WERI-Rb-1 (cell line): ENCODE results near the gene C17orf78.
"Not testable (repeated sequence)": the region's sequence is repeated elsewhere in the genome, so short reads cannot be mapped to it uniquely, and the experiment has no call there.

ENCODE experiments used
- DNase-seq: peaks from one replicate; pipeline ENCODE4 v3.0.0-alpha.2; 2020
- H3K27ac ChIP-seq: fragments of 250-450 bp; sonication (Bioruptor Pico); 2 replicates; pipeline ENCODE4 v1.5.1; 2020; ENCODE audit warnings: mild to moderate bottlenecking, moderate library complexity
- H3K27me3 ChIP-seq: fragments of 250-450 bp; sonication (Bioruptor Pico); 2 replicates; pipeline ENCODE4 v1.5.1; 2021; ENCODE audit warnings: mild to moderate bottlenecking, low read depth, moderate library complexity; ENCODE audit not compliant: insufficient read depth, severe bottlenecking
- H3K36me3 ChIP-seq: fragments of 250-450 bp; sonication (Bioruptor Pico); 2 replicates; pipeline ENCODE4 v1.5.1; 2020; ENCODE audit warnings: mild to moderate bottlenecking, moderate library complexity
- H3K4me3 ChIP-seq: 2 replicates; pipeline ENCODE4 v1.5.1; 2011; ENCODE audit warnings: low read depth, mild to moderate bottlenecking, control low read depth, low read length
- H3K9me3 ChIP-seq: fragments of 250-450 bp; sonication (Bioruptor Pico); 2 replicates; pipeline ENCODE4 v1.5.1; 2021; ENCODE audit warnings: mild to moderate bottlenecking, moderate library complexity; ENCODE audit not compliant: severe bottlenecking
- CTCF ChIP-seq: IDR thresholded peaks from 2 replicates; pipeline ENCODE4 v1.5.1; 2011; ENCODE audit warnings: low read depth, mild to moderate bottlenecking, control low read depth, inconsistent platforms, low read length

The C17orf78 gene

GRCh38 chr17:37406635-37407461 is 31.1 kb downstream of the C17orf78 start, which contains the start of the genes ACACA and TADA2A:
ACACA (minus strand) TSS chr17:37406836; CDS start chr17:37406299, 537 bp downstream.
TADA2A (plus strand) TSS chr17:37406886; CDS start chr17:37411366, 4,480 bp downstream.
- Histone ChIP-seq H3K27me3 (no peaks in the 10 kb centered on the region), H3K4me3 (peak within 1 kb of the TSS; percentile 64), H3K27ac (peak within 1 kb of the TSS; percentile 96), H3K9me3 (no peaks in the 10 kb centered on the region), H3K36me3 (peaks cover 11% of the 10 kb centered on the region)
- TF ChIP-seq CTCF: no peak
- peak; percentile 88 for DNase-seq

- not testable (repeated sequence) for H3K4me3 ChIP-seq, H3K27me3 ChIP-seq, DNase-seq, H3K9me3 ChIP-seq
- Histone ChIP-seq H3K27ac (peak overlapping the region; percentile 96), H3K36me3 (peaks cover 20% of the 10 kb centered on the region)
Measured at GRCh38 chr17:37408145-37408479, 32.3 kb downstream of the C17orf78 start.

GRCh38 chr17:37410357-37410756 is 34.6 kb downstream of the C17orf78 start:
- no peaks in the 10 kb centered on the region for H3K27me3 ChIP-seq
- H3K27ac ChIP-seq: no peak overlapping the region
- no peak for TF ChIP-seq CTCF
- no peak overlapping the region for H3K4me3 ChIP-seq
- H3K36me3 ChIP-seq: peaks cover 32% of the 10 kb centered on the region
- no peaks in the 10 kb centered on the region for H3K9me3 ChIP-seq
- no peak for DNase-seq

GRCh38 chr17:37413875-37414519 is 38.2 kb downstream of the C17orf78 start:
- Histone ChIP-seq H3K27ac (no peak overlapping the region), H3K27me3 (no peaks in the 10 kb centered on the region), H3K9me3 (no peaks in the 10 kb centered on the region), H3K4me3 (no peak overlapping the region), H3K36me3 (peaks cover 37% of the 10 kb centered on the region)
- DNase-seq: no peak
- no peak for TF ChIP-seq CTCF

GRCh38 chr17:37417852-37418251 is 42.1 kb downstream of the C17orf78 start:
- Histone ChIP-seq H3K27me3 (no peaks in the 10 kb centered on the region), H3K9me3 (no peaks in the 10 kb centered on the region), H3K27ac (no peak overlapping the region), H3K36me3 (peaks cover 27% of the 10 kb centered on the region), H3K4me3 (no peak overlapping the region)
- no peak for DNase-seq
- no peak for TF ChIP-seq CTCF

GRCh38 chr17:37422971-37423625 is 47.3 kb downstream of the C17orf78 start:
- no peak for DNase-seq
- Histone ChIP-seq H3K9me3 (no peaks in the 10 kb centered on the region), H3K27me3 (no peaks in the 10 kb centered on the region), H3K4me3 (no peak overlapping the region), H3K27ac (no peak overlapping the region), H3K36me3 (peaks cover 45% of the 10 kb centered on the region)
- TF ChIP-seq CTCF: no peak
